Astrocyte (in vitro differentiated cells and primary cell): Measurements from ENCODE around the gene KCNQ1. TPM values are rescaled to one million over a fixed set of nuclear protein-coding genes. Genes with fewer than 3 reads are reported as not detected.

ENCODE experiments used
- DNase-seq: peaks from one replicate; pipeline ENCODE4 v3.0.0-alpha.2; 2010; ENCODE audit warnings: low read depth
- FAIRE-seq: peaks from 2 replicates; lab custom pipeline; 2011; peaks lifted over from hg19 to GRCh38; lab: Jason Lieb, UNC
- H2AFZ ChIP-seq: 2 replicates; pipeline ENCODE4 v1.6.0; 2012; ENCODE audit warnings: low read depth, low read length, inconsistent platforms
- H3K27ac ChIP-seq: 2 replicates; pipeline ENCODE4 v1.5.1; 2011; ENCODE audit warnings: low read depth, low read length, inconsistent platforms
- H3K27me3 ChIP-seq: 2 replicates; pipeline ENCODE4 v1.6.0; 2011; ENCODE audit warnings: low read length, inconsistent platforms; ENCODE audit not compliant: insufficient read depth
- H3K36me3 ChIP-seq: 2 replicates; pipeline ENCODE4 v1.5.1; 2011; ENCODE audit warnings: low read length, inconsistent platforms; ENCODE audit not compliant: insufficient read depth
- H3K4me1 ChIP-seq: 2 replicates; pipeline ENCODE4 v1.5.1; 2011; ENCODE audit warnings: low read length, inconsistent platforms; ENCODE audit not compliant: insufficient read depth
- H3K4me2 ChIP-seq: 2 replicates; pipeline ENCODE4 v1.6.0; 2012; ENCODE audit warnings: low read length, inconsistent platforms
- H3K4me3 ChIP-seq: 2 replicates; pipeline ENCODE4 v1.5.1; 2011; ENCODE audit warnings: low read depth, mild to moderate bottlenecking, low read length, inconsistent platforms; ENCODE audit not compliant: insufficient read depth
- H3K79me2 ChIP-seq: 2 replicates; pipeline ENCODE4 v1.6.0; 2012; ENCODE audit warnings: mild to moderate bottlenecking, low read length, inconsistent platforms; ENCODE audit not compliant: insufficient read depth
- H3K9ac ChIP-seq: 2 replicates; pipeline ENCODE4 v1.6.0; 2012; ENCODE audit warnings: mild to moderate bottlenecking, low read length, inconsistent platforms
- H3K9me3 ChIP-seq: 2 replicates; pipeline ENCODE4 v1.5.1; 2012; ENCODE audit warnings: low read depth, mild to moderate bottlenecking, low read length, inconsistent platforms; ENCODE audit not compliant: insufficient read depth
- H4K20me1 ChIP-seq: 2 replicates; pipeline ENCODE4 v1.6.0; 2012; ENCODE audit warnings: low read length, inconsistent platforms; ENCODE audit not compliant: insufficient read depth
- H3K27ac Mint-ChIP-seq: one replicate; pipeline ENCODE4 v1.8.0; 2021; ENCODE audit warnings: mild to moderate bottlenecking, mixed read lengths; ENCODE audit not compliant: unreplicated experiment
- H3K27me3 Mint-ChIP-seq: one replicate; pipeline ENCODE4 v1.8.0; 2021; ENCODE audit warnings: low read depth, mixed read lengths; ENCODE audit not compliant: unreplicated experiment
- H3K36me3 Mint-ChIP-seq: one replicate; pipeline ENCODE4 v1.8.0; 2021; ENCODE audit warnings: low read depth, mixed read lengths; ENCODE audit not compliant: unreplicated experiment
- H3K4me1 Mint-ChIP-seq: one replicate; pipeline ENCODE4 v1.8.0; 2021; ENCODE audit warnings: low read depth, mixed read lengths; ENCODE audit not compliant: unreplicated experiment
- H3K4me3 Mint-ChIP-seq: one replicate; pipeline ENCODE4 v1.8.0; 2021; ENCODE audit warnings: mild to moderate bottlenecking, moderate library complexity, mixed read lengths; ENCODE audit not compliant: unreplicated experiment
- H3K9me3 Mint-ChIP-seq: one replicate; pipeline ENCODE4 v1.8.0; 2021; ENCODE audit warnings: mild to moderate bottlenecking, mixed read lengths; ENCODE audit not compliant: unreplicated experiment
- EZH2 ChIP-seq: IDR thresholded peaks from 2 replicates; pipeline ENCODE4 v1.6.1; 2012; ENCODE audit warnings: mild to moderate bottlenecking, low read length, inconsistent platforms; ENCODE audit not compliant: insufficient read depth
- total RNA-seq: library from RNA; stranded (reverse); gene quantifications from 2 replicates; pipeline ENCODE4 v1.2.1, GENCODE V29; 2021
- TF ChIP-seq, protein P1 (sequence below): IDR thresholded peaks from 2 replicates; pipeline ENCODE4 v1.5.1; 2011; ENCODE audit warnings: low read depth, mild to moderate bottlenecking, inconsistent platforms, low read length, moderate library complexity; ENCODE audit not compliant: insufficient read depth

Gene KCNQ1
- total RNA-seq, 1 donor from 2014 or later = not detected

DNA sequence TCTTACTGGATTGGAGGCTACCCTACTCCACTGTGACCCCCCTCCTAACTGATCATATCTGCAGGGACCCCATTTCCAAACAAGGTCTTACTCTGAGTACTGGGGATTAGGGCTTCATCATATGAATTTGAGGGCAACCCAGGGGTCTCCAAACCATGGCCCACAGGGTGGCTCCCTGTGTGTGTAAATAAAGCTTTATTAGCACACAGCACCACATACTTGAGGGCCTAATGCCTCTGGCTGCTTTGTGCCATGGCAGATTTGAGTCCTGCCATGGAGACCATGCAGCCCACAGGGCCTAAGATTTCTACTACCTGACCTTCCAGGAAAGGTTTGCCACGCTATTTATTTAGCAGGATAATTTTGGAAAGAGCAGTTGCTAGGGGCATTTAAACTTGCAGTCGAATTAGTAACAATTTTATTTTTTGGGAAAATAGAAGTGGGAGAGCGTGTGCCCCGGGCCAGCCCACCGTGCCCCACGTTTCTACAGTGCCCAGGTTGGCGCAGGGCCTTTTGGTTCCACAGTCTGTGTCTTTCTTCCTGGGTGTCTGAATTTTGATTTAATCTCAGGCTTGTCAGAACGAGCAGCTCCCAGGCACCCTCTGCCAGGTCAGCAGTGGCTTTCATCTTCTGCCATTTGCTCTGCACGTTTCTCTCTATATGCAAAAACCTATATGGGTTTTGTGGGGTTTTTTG, 92.3 kb downstream of the KCNQ1 start:
- no peak for DNase-seq

DNA sequence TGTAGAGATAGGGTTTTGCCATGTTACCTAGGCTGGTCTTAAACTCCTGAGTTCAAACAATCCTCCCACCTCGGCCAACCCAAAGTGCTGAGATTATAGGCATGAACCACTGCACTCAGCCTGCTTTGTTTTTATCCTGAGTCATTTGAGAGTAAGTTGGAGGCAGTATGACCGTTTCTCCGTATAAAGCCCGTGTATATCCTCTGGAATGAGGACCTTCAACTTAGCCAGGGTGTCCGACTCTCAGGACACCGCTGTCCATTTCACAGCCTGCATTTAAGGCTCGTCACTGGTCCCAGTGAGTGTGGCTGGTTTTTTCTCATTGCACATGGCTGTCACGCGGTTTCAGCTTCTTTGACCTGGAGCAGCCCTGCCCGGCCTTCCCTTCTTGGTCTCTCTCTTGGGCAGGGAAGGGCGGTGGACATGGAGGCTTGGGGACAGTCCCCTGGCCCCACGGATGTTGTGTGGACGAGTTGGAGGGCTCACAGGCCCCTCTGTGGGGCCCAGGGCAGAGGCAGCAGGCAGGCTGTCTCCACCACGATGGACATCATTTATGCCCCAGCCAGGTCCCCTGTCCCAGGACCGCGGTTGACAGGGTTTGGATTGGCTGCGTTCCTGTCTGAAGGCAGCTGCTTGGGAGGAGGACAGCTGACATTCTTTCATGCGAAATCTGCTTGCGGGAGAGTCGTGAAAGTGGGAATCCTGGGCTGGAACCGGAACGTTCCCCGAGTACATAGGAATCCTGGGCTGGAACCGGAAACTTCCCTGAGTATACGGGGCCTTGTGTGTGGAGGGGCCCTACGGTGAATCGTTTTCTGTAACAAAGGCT, 93.3 kb downstream of the KCNQ1 start:
- H3K9ac ChIP-seq = no peak overlapping the region
- H4K20me1 ChIP-seq = no peaks in the 10 kb centered on the region
- Mint-ChIP-seq H3K4me1 (peaks cover 6% of the 10 kb centered on the region), H3K9me3 (no peaks in the 10 kb centered on the region), H3K36me3 (no peaks in the 10 kb centered on the region), H3K4me3 (no peak overlapping the region), H3K27me3 (peaks cover 49% of the 10 kb centered on the region), H3K27ac (no peak overlapping the region)
- peaks cover 5% of the 10 kb centered on the region for H3K27me3 ChIP-seq
- DNase-seq (no peak), FAIRE-seq (no peak)
- TF ChIP-seq EZH2 = no peak
- TF ChIP-seq, protein P1, sequence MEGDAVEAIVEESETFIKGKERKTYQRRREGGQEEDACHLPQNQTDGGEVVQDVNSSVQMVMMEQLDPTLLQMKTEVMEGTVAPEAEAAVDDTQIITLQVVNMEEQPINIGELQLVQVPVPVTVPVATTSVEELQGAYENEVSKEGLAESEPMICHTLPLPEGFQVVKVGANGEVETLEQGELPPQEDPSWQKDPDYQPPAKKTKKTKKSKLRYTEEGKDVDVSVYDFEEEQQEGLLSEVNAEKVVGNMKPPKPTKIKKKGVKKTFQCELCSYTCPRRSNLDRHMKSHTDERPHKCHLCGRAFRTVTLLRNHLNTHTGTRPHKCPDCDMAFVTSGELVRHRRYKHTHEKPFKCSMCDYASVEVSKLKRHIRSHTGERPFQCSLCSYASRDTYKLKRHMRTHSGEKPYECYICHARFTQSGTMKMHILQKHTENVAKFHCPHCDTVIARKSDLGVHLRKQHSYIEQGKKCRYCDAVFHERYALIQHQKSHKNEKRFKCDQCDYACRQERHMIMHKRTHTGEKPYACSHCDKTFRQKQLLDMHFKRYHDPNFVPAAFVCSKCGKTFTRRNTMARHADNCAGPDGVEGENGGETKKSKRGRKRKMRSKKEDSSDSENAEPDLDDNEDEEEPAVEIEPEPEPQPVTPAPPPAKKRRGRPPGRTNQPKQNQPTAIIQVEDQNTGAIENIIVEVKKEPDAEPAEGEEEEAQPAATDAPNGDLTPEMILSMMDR = no peak
- no peak overlapping the region for H3K27ac ChIP-seq
- no peak overlapping the region for H3K4me2 ChIP-seq
- peaks cover 13% of the 10 kb centered on the region for H3K4me1 ChIP-seq
- no peaks in the 10 kb centered on the region for H3K9me3 ChIP-seq
- H2AFZ ChIP-seq = no peak overlapping the region
- no peaks in the 10 kb centered on the region for H3K36me3 ChIP-seq
- H3K79me2 ChIP-seq = no peaks in the 10 kb centered on the region
- no peak overlapping the region for H3K4me3 ChIP-seq

More for the DNA sequence above, 92.3 kb downstream of the KCNQ1 start:
- Mint-ChIP-seq H3K9me3 (peaks cover 1% of the 10 kb centered on the region), H3K27ac (no peak overlapping the region), H3K36me3 (no peaks in the 10 kb centered on the region), H3K27me3 (peaks cover 47% of the 10 kb centered on the region), H3K4me1 (peaks cover 11% of the 10 kb centered on the region), H3K4me3 (no peak overlapping the region)
- H3K4me2 ChIP-seq = no peak overlapping the region
- TF ChIP-seq EZH2 = no peak
- TF ChIP-seq, protein P1 = no peak
- FAIRE-seq = no peak
- H3K36me3 ChIP-seq = no peaks in the 10 kb centered on the region
- H3K9me3 ChIP-seq = no peaks in the 10 kb centered on the region
- H4K20me1 ChIP-seq = peaks cover 3% of the 10 kb centered on the region
- no peak overlapping the region for H2AFZ ChIP-seq
- H3K4me1 ChIP-seq = peaks cover 19% of the 10 kb centered on the region
- H3K27ac ChIP-seq = no peak overlapping the region
- no peaks in the 10 kb centered on the region for H3K27me3 ChIP-seq
- no peak overlapping the region for H3K4me3 ChIP-seq
- H3K9ac ChIP-seq = no peak overlapping the region
- no peaks in the 10 kb centered on the region for H3K79me2 ChIP-seq
